MM.1S (cell line): Measurements from ENCODE around the gene SLC35B1.

Experiments used
- DNase-seq: peaks from one replicate; pipeline ENCODE4 v3.0.0-alpha.2; 2015
- H2AFZ ChIP-seq: fragments of 300-600 bp; sonication (generic); 2 replicates; pipeline ENCODE4 v1.6.0; 2016; ENCODE audit warnings: antibody characterized with exemption, low read length
- H3F3A ChIP-seq: fragments of 300-600 bp; sonication (generic); 2 replicates; pipeline ENCODE4 v1.6.1; 2016; ENCODE audit warnings: mild to moderate bottlenecking, antibody characterized with exemption, low read length, moderate library complexity, mixed read lengths; ENCODE audit not compliant: insufficient read depth
- H3K27ac ChIP-seq: fragments of 300-600 bp; sonication (generic); 2 replicates; pipeline ENCODE4 v1.5.1; 2016; ENCODE audit warnings: mild to moderate bottlenecking, low read length
- H3K27me3 ChIP-seq: fragments of 300-600 bp; sonication (generic); replicated peaks from 2 replicates; pipeline ENCODE4 v1.6.0; 2016; ENCODE audit warnings: low read length; ENCODE audit not compliant: insufficient read depth
- H3K36me3 ChIP-seq: fragments of 300-600 bp; sonication (generic); replicated peaks from 2 replicates; pipeline ENCODE4 v1.6.1; 2016; ENCODE audit warnings: mild to moderate bottlenecking, low read length, mixed read lengths; ENCODE audit not compliant: insufficient read depth
- H3K4me1 ChIP-seq: fragments of 300-600 bp; sonication (generic); 2 replicates; pipeline ENCODE4 v1.6.1; 2016; ENCODE audit warnings: low read length, mixed read lengths
- H3K4me2 ChIP-seq: fragments of 300-600 bp; sonication (generic); 2 replicates; pipeline ENCODE4 v1.6.0; 2016; ENCODE audit warnings: low read depth, low read length
- H3K4me3 ChIP-seq: fragments of 300-600 bp; sonication (generic); 2 replicates; pipeline ENCODE4 v1.5.1; 2016; ENCODE audit warnings: low read length, mixed read lengths
- H3K79me2 ChIP-seq: fragments of 300-600 bp; sonication (generic); 2 replicates; pipeline ENCODE4 v1.6.1; 2016; ENCODE audit warnings: mixed run types, low read length, mixed read lengths
- H3K9ac ChIP-seq: fragments of 300-600 bp; sonication (generic); 2 replicates; pipeline ENCODE4 v1.6.1; 2016; ENCODE audit warnings: low read length, mixed read lengths
- H3K9me2 ChIP-seq: fragments of 300-600 bp; sonication (generic); replicated peaks from 2 replicates; pipeline ENCODE4 v1.6.1; 2016; ENCODE audit warnings: mild to moderate bottlenecking, low read length, mixed read lengths; ENCODE audit not compliant: insufficient read depth
- H3K9me3 ChIP-seq: fragments of 300-600 bp; sonication (generic); replicated peaks from 2 replicates; pipeline ENCODE4 v1.6.1; 2016; ENCODE audit warnings: mild to moderate bottlenecking, low read length, mixed read lengths; ENCODE audit not compliant: insufficient read depth
- H4K20me1 ChIP-seq: fragments of 300-600 bp; sonication (generic); 2 replicates; pipeline ENCODE4 v1.6.1; 2016; ENCODE audit warnings: mild to moderate bottlenecking, low read length, moderate library complexity, mixed read lengths; ENCODE audit not compliant: insufficient read depth
- CTCF ChIP-seq: fragments of 300-600 bp; sonication (generic); IDR thresholded peaks from 2 replicates; pipeline ENCODE4 v1.5.1; 2016; ENCODE audit warnings: antibody characterized with exemption, low read length, mixed read lengths
- EZH2 ChIP-seq: fragments of 300-600 bp; sonication (generic); optimal IDR thresholded peaks from 2 replicates; pipeline ENCODE3; 2017; ENCODE audit warnings: low read depth, mild to moderate bottlenecking, antibody characterized with exemption, low read length, mixed read lengths
- EZH2phosphoT487 ChIP-seq: fragments of 300-600 bp; sonication (generic); IDR thresholded peaks from 2 replicates; pipeline ENCODE4 v1.6.1; 2018; ENCODE audit warnings: antibody characterized with exemption, low read length

Gene SLC35B1

GRCh38 chr17:49755663-49756283 lies 48.0 kb upstream of the SLC35B1 start:
- H2AFZ ChIP-seq: no peak overlapping the region
- peaks cover 94% of the 10 kb centered on the region for H3K79me2 ChIP-seq
- TF ChIP-seq CTCF: no peak
- no peak overlapping the region for H3K4me3 ChIP-seq
- no peak overlapping the region for H3K9ac ChIP-seq
- H3K27me3 ChIP-seq: no peaks in the 10 kb centered on the region
- H3K27ac ChIP-seq: no peak overlapping the region
- H4K20me1 ChIP-seq: no peaks in the 10 kb centered on the region
- H3F3A ChIP-seq: peaks cover 5% of the 10 kb centered on the region
- no peaks in the 10 kb centered on the region for H3K9me3 ChIP-seq
- H3K9me2 ChIP-seq: no peaks in the 10 kb centered on the region
- no peak overlapping the region for H3K4me2 ChIP-seq
- no peak for DNase-seq
- H3K36me3 ChIP-seq: no peaks in the 10 kb centered on the region
- H3K4me1 ChIP-seq: peaks cover 35% of the 10 kb centered on the region

DNA sequence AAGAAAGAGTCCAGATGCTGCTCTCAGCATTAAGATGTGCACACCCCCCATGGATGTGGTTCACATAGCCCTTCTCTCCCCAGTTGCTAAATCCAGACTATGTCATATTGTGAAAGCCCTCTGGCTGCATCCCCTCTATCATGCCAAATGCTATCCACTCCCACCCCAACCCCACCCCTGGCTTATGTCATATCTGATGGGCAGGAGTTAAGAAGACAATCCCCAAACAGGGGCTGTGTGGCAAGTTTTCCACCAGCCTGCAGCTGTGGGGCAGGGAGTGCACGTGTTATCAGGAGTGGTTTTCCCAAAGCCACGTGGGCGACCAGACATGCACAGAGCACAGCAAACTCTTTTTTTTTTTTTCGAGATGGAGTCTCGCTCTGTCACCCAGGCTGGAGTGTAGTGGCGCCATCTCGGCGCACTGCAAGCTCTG lies 46.2 kb upstream of the SLC35B1 start:
- Histone ChIP-seq H3K27ac (no peak overlapping the region), H3K27me3 (no peaks in the 10 kb centered on the region), H3K9me3 (no peaks in the 10 kb centered on the region), H2AFZ (no peak overlapping the region), H3K36me3 (no peaks in the 10 kb centered on the region), H3F3A (peaks cover 14% of the 10 kb centered on the region), H3K4me3 (no peak overlapping the region), H3K79me2 (peaks cover 89% of the 10 kb centered on the region), H3K4me1 (peaks cover 31% of the 10 kb centered on the region), H3K9me2 (no peaks in the 10 kb centered on the region), H3K9ac (no peak overlapping the region), H3K4me2 (no peak overlapping the region), H4K20me1 (no peaks in the 10 kb centered on the region)
- DNase-seq: no peak
- TF ChIP-seq CTCF (no peak), EZH2phosphoT487 (no peak), EZH2 (no peak)

DNA sequence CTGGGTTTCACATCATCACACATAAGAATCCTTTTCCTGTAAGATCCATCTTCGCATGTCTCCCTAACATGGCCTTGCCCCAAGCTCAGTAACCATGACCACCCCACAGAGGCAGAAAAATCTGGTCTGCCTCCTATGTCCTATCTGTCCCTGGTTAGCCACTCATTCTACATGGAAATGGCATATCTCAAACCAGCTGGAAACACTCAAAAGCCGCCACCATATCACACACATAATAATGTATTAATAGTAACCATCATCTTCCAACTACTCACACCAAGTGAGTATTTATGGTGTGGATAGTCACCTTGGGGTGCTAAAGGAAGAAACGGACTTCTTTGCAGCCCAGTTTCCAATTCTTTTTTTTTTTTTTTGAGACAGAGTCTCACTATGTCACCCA lies 44.7 kb upstream of the SLC35B1 start:
- peaks cover 40% of the 10 kb centered on the region for H3K4me1 ChIP-seq
- TF ChIP-seq CTCF (no peak), EZH2phosphoT487 (no peak), EZH2 (no peak)
- no peak for DNase-seq
- H2AFZ ChIP-seq: no peak overlapping the region
- H3K9ac ChIP-seq: no peak overlapping the region
- no peak overlapping the region for H3K4me2 ChIP-seq
- no peak overlapping the region for H3K27ac ChIP-seq
- H3K9me2 ChIP-seq: no peaks in the 10 kb centered on the region
- peaks cover 28% of the 10 kb centered on the region for H3F3A ChIP-seq
- no peak overlapping the region for H3K4me3 ChIP-seq
- no peaks in the 10 kb centered on the region for H3K9me3 ChIP-seq
- no peaks in the 10 kb centered on the region for H4K20me1 ChIP-seq
- peaks cover 87% of the 10 kb centered on the region for H3K79me2 ChIP-seq
- no peaks in the 10 kb centered on the region for H3K36me3 ChIP-seq
- H3K27me3 ChIP-seq: no peaks in the 10 kb centered on the region
